IMR-90 (cell line): ENCODE results near the gene FXYD1. TPM values are rescaled to one million over a fixed set of nuclear protein-coding genes. Genes with fewer than 3 reads are reported as not detected.

Experiments used
- ATAC-seq: fragments of 200-7000 bp; cut with Tn5 transposase; 2 replicates; pipeline ENCODE4 v1.9.1; 2020; ENCODE audit warnings: low read depth, mild to moderate bottlenecking, moderate library complexity
- BruUV-seq: library from RNA; stranded (reverse); fragments of 400-500 nt; replicated peaks from 2 replicates; lab custom pipeline; 2021; lab: Mats Ljungman, UMichigan
- CTCF ChIA-PET: fragments of 300-600 bp; formaldehyde crosslinking; extraction: SDS; loops from one replicate; lab custom pipeline; 2021; ENCODE audit warnings: antibody characterized with exemption; lab: Yijun Ruan, JAX
- POLR2A ChIA-PET: fragments of 300-600 bp; sonication (Branson Sonifier 250); formaldehyde crosslinking; loops from one replicate; lab custom pipeline; 2022; ENCODE audit warnings: antibody characterized with exemption; ENCODE audit not compliant: unreplicated experiment; lab: Charles Lee
- DNase-seq: peaks from one replicate; pipeline ENCODE4 v3.0.0; 2013
- H2AFZ ChIP-seq: replicated peaks from 2 replicates; pipeline ENCODE3; 2013; ENCODE audit warnings: low read length, mild to moderate bottlenecking; ENCODE audit not compliant: poor library complexity
- H2AK5ac ChIP-seq: 2 replicates; pipeline ENCODE4 v1.6.1; 2013; ENCODE audit warnings: low read depth, low read length, inconsistent platforms
- H2AK9ac ChIP-seq: replicated peaks from 2 replicates; pipeline ENCODE3; 2013; ENCODE audit warnings: mild to moderate bottlenecking, low read depth, low read length, moderate library complexity; ENCODE audit not compliant: poor library complexity
- H2BK120ac ChIP-seq: 2 replicates; pipeline ENCODE4 v1.6.1; 2013; ENCODE audit warnings: low read depth, low read length, inconsistent platforms
- H2BK15ac ChIP-seq: 3 replicates; pipeline ENCODE4 v1.6.1; 2013; ENCODE audit warnings: low read depth, low read length, inconsistent platforms
- H2BK20ac ChIP-seq: 2 replicates; pipeline ENCODE4 v1.6.1; 2013; ENCODE audit warnings: low read depth, mild to moderate bottlenecking, inconsistent platforms, low read length, moderate library complexity
- H2BK5ac ChIP-seq: 2 replicates; pipeline ENCODE4 v1.6.1; 2013; ENCODE audit warnings: mild to moderate bottlenecking, low read depth, low read length, inconsistent platforms; ENCODE audit not compliant: poor library complexity, severe bottlenecking
- H3K14ac ChIP-seq: replicated peaks from 2 replicates; pipeline ENCODE4 v1.6.1; 2013; ENCODE audit warnings: low read depth, low read length, inconsistent platforms
- H3K18ac ChIP-seq: 2 replicates; pipeline ENCODE4 v1.6.1; 2013; ENCODE audit warnings: low read depth, low read length, control low read depth
- H3K23ac ChIP-seq: 2 replicates; pipeline ENCODE4 v1.6.1; 2013; ENCODE audit warnings: low read depth, low read length, inconsistent platforms
- H3K27ac ChIP-seq: 2 replicates; pipeline ENCODE4 v1.5.1; 2013; ENCODE audit warnings: mild to moderate bottlenecking, control low read depth, low read length; ENCODE audit not compliant: insufficient read depth
- H3K27me3 ChIP-seq: 2 replicates; pipeline ENCODE4 v1.6.1; 2013; ENCODE audit warnings: low read length; ENCODE audit not compliant: control insufficient read depth, insufficient read depth
- H3K36me3 ChIP-seq: 2 replicates; pipeline ENCODE4 v1.6.1; 2013; ENCODE audit warnings: low read length, mixed read lengths; ENCODE audit not compliant: control insufficient read depth, insufficient read depth
- H3K4ac ChIP-seq: 2 replicates; pipeline ENCODE4 v1.6.1; 2013; ENCODE audit warnings: low read depth, low read length, inconsistent platforms
- H3K4me1 ChIP-seq: 2 replicates; pipeline ENCODE4 v1.6.1; 2013; ENCODE audit warnings: low read length, mixed read lengths; ENCODE audit not compliant: control insufficient read depth, insufficient read depth
- H3K4me2 ChIP-seq: 2 replicates; pipeline ENCODE4 v1.6.1; 2013; ENCODE audit warnings: low read depth, mild to moderate bottlenecking, control low read depth, low read length, moderate library complexity
- H3K4me3 ChIP-seq: 2 replicates; pipeline ENCODE4 v1.5.1; 2013; ENCODE audit warnings: low read depth, mild to moderate bottlenecking, control low read depth, low read length, moderate library complexity; ENCODE audit not compliant: insufficient read depth
- H3K56ac ChIP-seq: 2 replicates; pipeline ENCODE4 v1.6.1; 2013; ENCODE audit warnings: low read length, inconsistent platforms; ENCODE audit not compliant: insufficient read depth; ENCODE audit errors: extremely low read depth
- H3K79me1 ChIP-seq, 2 experiments: 2 replicates each; pipeline ENCODE4 v1.6.1; 2013; ENCODE audit warnings: low read length in 2 of 2, inconsistent platforms in 1 of 2, low read depth in 1 of 2
- H3K9ac ChIP-seq: 2 replicates; pipeline ENCODE4 v1.6.1; 2013; ENCODE audit warnings: low read depth, low read length, control low read depth
- H3K9me1 ChIP-seq: 2 replicates; pipeline ENCODE4 v1.6.1; 2013; ENCODE audit warnings: low read length, inconsistent platforms; ENCODE audit not compliant: insufficient read depth
- H3K9me3 ChIP-seq: 2 replicates; pipeline ENCODE4 v1.6.1; 2013; ENCODE audit warnings: low read length; ENCODE audit not compliant: control insufficient read depth, insufficient read depth
- H4K20me1 ChIP-seq: 2 replicates; pipeline ENCODE4 v1.6.1; 2013; ENCODE audit warnings: low read length, inconsistent platforms; ENCODE audit not compliant: insufficient read depth
- H4K5ac ChIP-seq: 2 replicates; pipeline ENCODE4 v1.6.1; 2013; ENCODE audit warnings: mild to moderate bottlenecking, low read depth, low read length, control low read depth
- H4K8ac ChIP-seq, 2 experiments: 2 replicates each; pipeline ENCODE4 v1.6.1; 2013; ENCODE audit warnings: low read depth in 2 of 2, low read length in 2 of 2, control low read depth in 1 of 2, inconsistent platforms in 1 of 2
- H4K91ac ChIP-seq: 2 replicates; pipeline ENCODE4 v1.6.1; 2013; ENCODE audit warnings: low read depth, low read length, inconsistent platforms; ENCODE audit not compliant: insufficient read depth
- CEBPB ChIP-seq: IDR thresholded peaks from 2 replicates; pipeline ENCODE4 v1.6.1; 2012; ENCODE audit warnings: low read depth, low read length, improper control_type of control experiment
- MAFK ChIP-seq: IDR thresholded peaks from 2 replicates; pipeline ENCODE4 v1.6.1; 2012; ENCODE audit warnings: low read depth, low read length, improper control_type of control experiment
- NFE2L2 ChIP-seq: fragments of 150-350 bp; IDR thresholded peaks from 2 replicates; pipeline ENCODE4 v1.6.1; 2016; ENCODE audit warnings: low read depth, mild to moderate bottlenecking, low read length
- RAD21 ChIP-seq: IDR thresholded peaks from 2 replicates; pipeline ENCODE4 v1.6.1; 2012; ENCODE audit warnings: low read length, improper control_type of control experiment
- SMC3 ChIP-seq: fragments of 150-350 bp; IDR thresholded peaks from 2 replicates; pipeline ENCODE4 v1.6.1; 2016; ENCODE audit warnings: low read depth, mild to moderate bottlenecking, antibody characterized with exemption, low read length, moderate library complexity
- USF2 ChIP-seq: fragments of 150-350 bp; IDR thresholded peaks from 2 replicates; pipeline ENCODE4 v1.6.1; 2017; ENCODE audit warnings: mild to moderate bottlenecking, antibody characterized with exemption, low read length, low read depth
- WGBS, 2 experiments: methylation state at CpG; one replicate each; pipeline versions ENCODE4 v1.1.5 to v1.1.7; 2013; ENCODE audit warnings: missing lambda C conversion rate in 2 of 2; ENCODE audit not compliant: insufficient read length in 1 of 2; ENCODE audit errors: extremely low coverage in 2 of 2; 5-methylcytosine and 5-hydroxymethylcytosine counted together
- dilution Hi-C: fragments of 300-500 bp; cut with HindIII; formaldehyde crosslinking; loops from one replicate; pipeline ENCODE4 v1.14.3; 2018; ENCODE audit warnings: low sequenced_read_pairs; ENCODE audit not compliant: unreplicated experiment
- in situ Hi-C: fragments of 300-500 bp; cut with MboI; formaldehyde crosslinking; loops from 3 replicates; pipeline ENCODE4 v1.14.3; 2019; ENCODE audit warnings: low sequenced_read_pairs, inconsistent platforms, mixed read lengths
- intact Hi-C: fragments of 100-400 bp; cut with micrococcal nuclease; formaldehyde crosslinking; loops from 2 replicates; pipeline ENCODE4 v1.10.0; 2022
- polyA plus RNA-seq, 3 experiments: library from polyadenylated mRNA; depleted of rRNA; stranded (reverse); fragments of >200 nt; gene quantifications; 2 replicates each; pipeline ENCODE4 v1.2.3, GENCODE V29; 2012; ENCODE audit warnings: low replicate concordance in 1 of 3
- total RNA-seq: library from RNA; depleted of rRNA; stranded (reverse); fragments of >200 nt; gene quantifications from 2 replicates; pipeline ENCODE4 v1.2.3, GENCODE V29; 2012
- TF ChIP-seq, protein P1 (sequence below): fragments of 150-350 bp; IDR thresholded peaks from 2 replicates; pipeline ENCODE4 v1.6.1; 2016; ENCODE audit warnings: low read depth, mild to moderate bottlenecking, low read length, moderate library complexity, borderline replicate concordance

FXYD1 gene
- total and polyA plus RNA-seq, 2 of the 4 experiments (the other 2 are of a cell fraction): 0.18 to 3.9 TPM

DNA sequence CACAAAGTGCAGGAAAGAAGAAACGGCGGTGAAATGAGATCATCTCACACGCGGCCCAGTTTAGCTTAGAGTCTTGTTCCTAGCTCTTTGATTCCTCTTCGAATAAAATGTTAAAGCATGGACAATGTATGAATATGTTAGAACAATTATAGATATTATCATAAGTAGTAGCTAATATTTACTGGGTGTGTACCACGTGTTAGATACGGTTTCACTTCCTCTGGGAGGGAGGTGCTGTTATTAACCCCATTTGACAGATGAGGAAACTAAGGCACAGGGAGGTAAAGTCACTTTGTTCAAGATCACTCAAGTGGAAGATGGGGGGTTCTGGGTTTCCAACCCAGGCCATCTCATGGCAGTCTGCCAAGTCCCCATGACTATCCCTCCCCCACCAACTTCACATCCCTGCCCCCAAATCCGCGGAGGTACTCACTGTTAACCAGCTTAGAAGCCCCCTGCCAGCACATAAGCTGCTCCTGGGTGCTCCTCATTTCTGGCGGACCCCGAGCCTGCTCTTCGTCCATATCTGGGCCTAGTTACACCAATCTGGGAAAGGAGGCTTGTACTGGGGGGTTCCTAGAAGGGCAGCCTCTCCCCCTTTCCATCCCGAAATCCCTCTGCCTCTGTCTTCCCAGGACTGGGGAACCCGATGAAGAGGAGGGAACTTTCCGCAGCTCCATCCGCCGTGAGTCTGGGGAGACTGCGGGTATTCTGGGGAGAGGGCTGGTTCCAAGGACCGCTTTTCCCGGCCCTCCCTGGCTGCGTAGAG lies 3.4 kb downstream of the FXYD1 start:
- no peaks in the 10 kb centered on the region for H3K36me3 ChIP-seq
- no peak overlapping the region for H3K4ac ChIP-seq
- no peak for ATAC-seq
- H3K23ac ChIP-seq: no peak overlapping the region
- no peaks in the 10 kb centered on the region for H3K79me1 ChIP-seq
- ChIA-PET CTCF (interaction anchor here (0.6 to 2.1 kb wide), 5 partner anchors 11 to 269 kb away, joined by 3 to 10 read pairs (median 5); no protein-coding TSS in a partner anchor), POLR2A (interaction anchor here (0.7 kb wide), 1 partner anchor 11 kb away, joined by 5 read pairs; no protein-coding TSS in a partner anchor)
- peak overlapping the region; percentile 18 for H2AK9ac ChIP-seq
- no peaks in the 10 kb centered on the region for H4K20me1 ChIP-seq
- H3K9ac ChIP-seq: no peak overlapping the region
- in situ Hi-C loops (no loop called here), intact Hi-C loops (loop anchor here (5.0 kb wide), 1 partner anchor 125 kb away; the partner anchor contains the start of gene USF2), dilution Hi-C loops (no loop called here)
- BruUV-seq: no TSS peak
- no peak overlapping the region for H4K5ac ChIP-seq
- no peak overlapping the region for H2BK5ac ChIP-seq
- no peak for DNase-seq
- no peak overlapping the region for H3K56ac ChIP-seq
- H4K8ac ChIP-seq: no peak overlapping the region
- no peak for TF ChIP-seq RAD21
- no peak for TF ChIP-seq NFE2L2
- TF ChIP-seq CEBPB: no peak
- no peak for TF ChIP-seq SMC3
- TF ChIP-seq MAFK: no peak
- TF ChIP-seq, protein P1, sequence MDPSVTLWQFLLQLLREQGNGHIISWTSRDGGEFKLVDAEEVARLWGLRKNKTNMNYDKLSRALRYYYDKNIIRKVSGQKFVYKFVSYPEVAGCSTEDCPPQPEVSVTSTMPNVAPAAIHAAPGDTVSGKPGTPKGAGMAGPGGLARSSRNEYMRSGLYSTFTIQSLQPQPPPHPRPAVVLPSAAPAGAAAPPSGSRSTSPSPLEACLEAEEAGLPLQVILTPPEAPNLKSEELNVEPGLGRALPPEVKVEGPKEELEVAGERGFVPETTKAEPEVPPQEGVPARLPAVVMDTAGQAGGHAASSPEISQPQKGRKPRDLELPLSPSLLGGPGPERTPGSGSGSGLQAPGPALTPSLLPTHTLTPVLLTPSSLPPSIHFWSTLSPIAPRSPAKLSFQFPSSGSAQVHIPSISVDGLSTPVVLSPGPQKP: no peak
- TF ChIP-seq USF2: no peak
- H2AFZ ChIP-seq: peak overlapping the region; percentile 78
- no peak overlapping the region for H4K91ac ChIP-seq
- no peak overlapping the region for H3K4me3 ChIP-seq
- H2BK20ac ChIP-seq: no peak overlapping the region
- H3K18ac ChIP-seq: no peak overlapping the region
- peak overlapping the region; percentile 57 for H3K4me2 ChIP-seq
- no peak overlapping the region for H3K14ac ChIP-seq
- H3K27me3 ChIP-seq: peaks cover 33% of the 10 kb centered on the region
- H3K4me1 ChIP-seq: peaks cover 18% of the 10 kb centered on the region
- no peaks in the 10 kb centered on the region for H3K9me3 ChIP-seq
- no CpG with 5 or more reads among the region's 21 CpGs for WGBS, 2 experiments
- H2BK15ac ChIP-seq: no peak overlapping the region
- no peak overlapping the region for H2BK120ac ChIP-seq
- H2AK5ac ChIP-seq: no peak overlapping the region
- H3K9me1 ChIP-seq: peaks cover 3% of the 10 kb centered on the region; the same call in 1 of the 2 replicates
- no peak overlapping the region for H3K27ac ChIP-seq
